HepG2 (cell line): ENCODE measurements around the gene AIP. TPM values are rescaled to one million over a fixed set of nuclear protein-coding genes. Genes with fewer than 3 reads are reported as not detected.
A peak's percentile ranks its signal among the peaks of the same experiment; 100 is the strongest.

Experiments
- CENPT ChIP-seq: sonication (generic); formaldehyde crosslinking; IDR thresholded peaks from 2 replicates; pipeline ENCODE4 v1.8.0; 2022; ENCODE audit warnings: low read depth, mild to moderate bottlenecking, moderate library complexity, missing genetic modification reagents
- CSRNP2 ChIP-seq: sonication (generic); formaldehyde crosslinking; conservative IDR thresholded peaks from 2 replicates; pipeline ENCODE4 v1.8.0; 2022; ENCODE audit warnings: low read depth, missing genetic modification reagents
- DMAP1 ChIP-seq: IDR thresholded peaks from 2 replicates; pipeline ENCODE4 v1.6.1; 2016
- DPF2 ChIP-seq: sonication (generic); formaldehyde crosslinking; IDR thresholded peaks from 2 replicates; pipeline ENCODE4 v1.4.0; 2020; ENCODE audit warnings: mild to moderate bottlenecking, low read depth, missing genetic modification reagents, borderline replicate concordance
- ETV6 ChIP-seq: sonication (generic); formaldehyde crosslinking; conservative IDR thresholded peaks from 2 replicates; pipeline ENCODE4 v1.4.0; 2020; ENCODE audit warnings: missing genetic modification reagents
- GATAD1 ChIP-seq: IDR thresholded peaks from 2 replicates; pipeline ENCODE4 v1.6.1; 2016; ENCODE audit warnings: missing genetic modification reagents, missing compliant biosample characterization
- GPBP1L1 ChIP-seq: sonication (generic); formaldehyde crosslinking; IDR thresholded peaks from 2 replicates; pipeline ENCODE4 v1.5.0; 2020; ENCODE audit warnings: mild to moderate bottlenecking, missing genetic modification reagents
- KDM5A ChIP-seq: fragments of 200-600 bp; sonication (generic); IDR thresholded peaks from 2 replicates; pipeline ENCODE4 v1.7.0; 2018; ENCODE audit warnings: antibody characterized with exemption, mild to moderate bottlenecking, low read length, borderline replicate concordance
- KLF15 ChIP-seq: sonication (generic); formaldehyde crosslinking; IDR thresholded peaks from 2 replicates; pipeline ENCODE4 v1.8.1; 2023; ENCODE audit warnings: borderline replicate concordance, mild to moderate bottlenecking, inconsistent platforms, missing genetic modification reagents, mixed read lengths
- MAX ChIP-seq: IDR thresholded peaks from 2 replicates; pipeline ENCODE4 v1.6.1; 2012; ENCODE audit warnings: inconsistent platforms
- NFIB ChIP-seq: sonication (generic); formaldehyde crosslinking; IDR thresholded peaks from 2 replicates; pipeline ENCODE4 v1.9.0; 2021; ENCODE audit warnings: missing genetic modification reagents, mild to moderate bottlenecking, borderline replicate concordance
- TSC22D2 ChIP-seq: sonication (generic); formaldehyde crosslinking; IDR thresholded peaks from 2 replicates; pipeline ENCODE4 v1.5.1; 2020; ENCODE audit warnings: missing genetic modification reagents, mild to moderate bottlenecking, borderline replicate concordance
- ZMYM4 ChIP-seq: sonication (generic); formaldehyde crosslinking; IDR thresholded peaks from 2 replicates; pipeline ENCODE4 v1.8.1; 2023; ENCODE audit warnings: mild to moderate bottlenecking, missing genetic modification reagents
- ZNF296 ChIP-seq: sonication (generic); formaldehyde crosslinking; conservative IDR thresholded peaks from 2 replicates; pipeline ENCODE4 v1.5.0; 2020; ENCODE audit warnings: mild to moderate bottlenecking, missing genetic modification reagents
- ZNF318 ChIP-seq: sonication (generic); formaldehyde crosslinking; IDR thresholded peaks from 2 replicates; pipeline ENCODE4 v1.4.0; 2020; ENCODE audit warnings: mild to moderate bottlenecking, missing genetic modification reagents
- ZNF768 ChIP-seq: sonication (generic); formaldehyde crosslinking; IDR thresholded peaks from 2 replicates; pipeline ENCODE4 v1.4.0; 2020; ENCODE audit warnings: missing genetic modification reagents
- ZSCAN30 ChIP-seq: sonication (generic); formaldehyde crosslinking; IDR thresholded peaks from 2 replicates; pipeline ENCODE4 v1.5.0; 2020; ENCODE audit warnings: mild to moderate bottlenecking, missing genetic modification reagents
- polyA plus RNA-seq, 8 experiments: library from polyadenylated mRNA; depleted of rRNA in 3 of 8; stranded (reverse) in 7 of 8; unstranded in 1 of 8; fragments of >200 nt; fragmentation: Illumina TruSeq in 4 of 8; extraction: Trizol in 4 of 8; gene quantifications; 2 replicates each; pipeline versions ENCODE4 v1.2.1 to v1.2.3, GENCODE V29; 2011 to 2016; ENCODE audit warnings: low read depth in 4 of 8, missing spikeins in 1 of 8, mixed read lengths in 1 of 8; ENCODE audit not compliant: insufficient read depth in 1 of 8
- total RNA-seq, 5 experiments: library from RNA; depleted of rRNA; stranded (reverse); fragments of >200 nt; fragmentation: Illumina TruSeq; extraction: Trizol; gene quantifications; 2 replicates each; pipeline ENCODE4 v1.2.3, GENCODE V29; 2016; ENCODE audit warnings: low read depth in 1 of 5

AIP gene
- total and polyA plus RNA-seq, 2 of the 13 experiments (the other 11 are each of a cell fraction or from before 2014, with no cell fraction given), result 51.8 to 110 TPM

GRCh38 chr11:67507864-67508485 is 25.1 kb downstream of the AIP start, which contains the start of gene CDK2AP2 (continued):
- TF ChIP-seq CSRNP2 (CRISPR knock-in tag) (no peak), TSC22D2 (no peak), KLF15 (CRISPR knock-in tag) (peak; percentile 96; the same call in 1 of the 2 replicates), KDM5A (no peak; the same call in 1 of the 2 replicates), ZNF318 (no peak), MAX (peak; percentile 43; the same call in 1 of the 2 replicates), ZNF296 (CRISPR knock-in tag) (no peak), GATAD1 (0 out of 2 replicates have a peak, but pooled peaks have one; percentile 8), DPF2 (CRISPR knock-in tag) (no peak), NFIB (CRISPR knock-in tag) (no peak), GPBP1L1 (no peak), DMAP1 (peak; percentile 48; the same call in 1 of the 2 replicates), ZNF768 (peak; percentile 45; the same call in 1 of the 2 replicates), ETV6 (CRISPR knock-in tag) (no peak), CENPT (CRISPR knock-in tag) (0 out of 2 replicates have a peak, but pooled peaks have one; percentile 52), ZSCAN30 (no peak), ZMYM4 (CRISPR knock-in tag) (peak; percentile 44; the same call in 1 of the 2 replicates)
